NCI-H1092 treated with DMSO at 0.1 percent for 48 hours (cell line): Measurements from ENCODE around the gene KRT74.
"Not testable (repeated sequence)": the region's sequence is repeated elsewhere in the genome, so short reads cannot be mapped to it uniquely, and the experiment has no call there.

Experiments used
- DNase-seq: peaks from one replicate; lab custom pipeline; 2025; lab: John Stamatoyannopoulos, UW

KRT74 gene

DNA sequence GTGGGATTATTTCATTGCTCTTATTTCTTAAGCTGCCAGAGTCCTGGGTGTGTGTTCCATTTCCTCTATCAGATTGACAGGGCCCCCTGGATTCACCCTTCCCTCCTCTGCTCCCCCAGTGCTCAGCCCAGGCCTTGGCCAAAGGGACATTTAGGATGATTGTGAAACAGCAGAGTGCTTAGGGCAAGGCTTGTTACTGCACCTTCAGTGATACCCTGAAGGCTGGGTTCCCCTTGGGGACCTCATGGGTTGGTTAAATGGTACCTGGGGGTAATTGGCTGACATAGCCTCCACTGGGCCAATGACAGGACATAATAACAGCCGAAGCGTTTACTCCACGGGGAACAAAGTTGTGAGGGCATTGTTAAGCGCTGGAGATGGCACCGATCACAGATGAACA lies 28.9 kb upstream of the KRT74 start:
- DNase-seq = no peak

DNA sequence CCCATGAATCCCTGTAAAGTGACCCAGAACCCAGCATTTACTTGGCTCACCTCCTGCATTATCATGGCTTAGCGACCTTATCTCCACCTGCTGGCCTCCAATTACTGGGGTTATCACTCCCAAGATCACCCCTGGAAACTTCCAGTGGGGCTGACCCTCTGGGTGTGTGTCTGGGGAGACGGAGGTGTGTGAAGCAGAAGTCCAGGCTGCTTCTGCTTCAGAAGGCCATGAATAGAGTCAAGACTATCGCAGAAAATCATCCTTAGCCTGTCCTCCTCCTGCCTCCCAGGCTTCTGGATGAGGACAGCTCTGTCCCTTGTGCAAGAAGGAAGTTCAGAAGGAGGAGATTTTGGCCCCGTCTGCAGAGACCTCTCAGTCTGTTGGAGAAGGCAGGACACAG lies 28.0 kb upstream of the KRT74 start:
- no peak for DNase-seq

- no peak for DNase-seq
Measured at GRCh38 chr12:52600941-52601481, 27.4 kb upstream of the KRT74 start, which contains the start of gene KRT72. Gene KRT72 (minus strand): TSS chr12:52601463. CDS start chr12:52601452, 11 bp downstream.

DNA sequence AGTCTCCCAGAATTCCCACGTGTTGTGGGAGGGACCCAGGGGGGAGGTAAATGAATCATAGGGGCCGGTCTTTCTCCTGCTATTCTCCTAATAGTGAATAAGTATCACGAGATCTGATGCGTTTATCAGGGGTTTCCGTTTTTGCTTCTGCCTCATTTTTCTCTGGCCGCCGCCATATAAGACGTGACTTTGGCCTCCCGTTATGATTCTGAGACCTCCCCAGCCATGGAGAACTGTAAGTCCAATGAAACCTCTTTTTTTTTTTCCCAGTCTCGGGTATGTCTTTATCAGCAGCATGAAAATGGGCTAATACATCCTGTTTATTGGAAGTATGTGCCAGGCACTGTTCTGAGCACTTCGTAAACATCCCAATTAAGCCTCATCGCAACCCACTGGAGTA lies 26.8 kb upstream of the KRT74 start:
- DNase-seq = no peak

DNA sequence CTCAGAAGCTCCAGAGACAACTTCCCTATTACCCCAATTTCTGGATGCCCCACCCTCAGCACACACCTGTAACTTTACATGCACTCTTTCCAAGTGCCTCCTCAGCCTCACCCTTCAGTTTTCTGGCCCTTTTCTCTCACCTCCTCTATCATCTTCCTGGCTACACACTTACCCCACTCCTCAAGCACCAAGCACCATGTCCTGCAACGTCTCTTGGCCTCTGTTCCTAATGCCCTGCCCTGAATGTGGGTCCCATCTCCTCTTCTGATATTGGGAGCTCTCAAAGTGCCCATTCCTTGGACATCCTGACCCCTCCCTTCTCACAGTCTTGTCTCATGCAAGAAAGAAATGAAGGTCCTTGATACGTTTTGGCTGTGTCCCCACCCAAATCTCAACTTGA lies 26.4 kb upstream of the KRT74 start:
- no peak for DNase-seq

- DNase-seq = no peak
Measured at GRCh38 chr12:52598966-52599365, 25.3 kb upstream of the KRT74 start.

- DNase-seq = not testable (repeated sequence)
Measured at GRCh38 chr12:52594237-52594636, 20.6 kb upstream of the KRT74 start.

- no peak for DNase-seq
Measured at GRCh38 chr12:52591521-52591920, 17.9 kb upstream of the KRT74 start.

- DNase-seq = no peak
Measured at GRCh38 chr12:52590021-52590420, 16.4 kb upstream of the KRT74 start.

DNA sequence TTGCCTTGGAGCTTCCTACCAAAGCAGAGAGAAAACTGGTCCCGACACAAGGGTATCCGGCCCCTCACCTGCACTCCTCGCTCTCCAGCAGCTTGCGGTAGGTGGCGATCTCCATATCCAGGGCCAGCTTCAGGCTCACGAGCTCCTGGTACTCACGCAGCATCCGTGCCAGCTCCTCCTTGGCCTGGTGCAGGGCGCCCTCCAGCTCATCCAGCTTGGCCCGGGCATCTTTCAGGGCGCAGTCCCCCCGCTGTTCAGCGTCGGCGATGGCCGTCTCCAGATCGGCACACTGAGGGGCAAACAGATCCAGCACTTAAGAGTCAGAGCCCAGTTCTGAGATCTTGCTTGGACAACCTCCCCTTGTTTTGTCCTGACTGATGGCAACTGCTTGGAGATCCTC lies 13.9 kb upstream of the KRT74 start:
- no peak for DNase-seq

GRCh38 chr12:52585946-52586345 lies 12.3 kb upstream of the KRT74 start:
- no peak for DNase-seq

DNA sequence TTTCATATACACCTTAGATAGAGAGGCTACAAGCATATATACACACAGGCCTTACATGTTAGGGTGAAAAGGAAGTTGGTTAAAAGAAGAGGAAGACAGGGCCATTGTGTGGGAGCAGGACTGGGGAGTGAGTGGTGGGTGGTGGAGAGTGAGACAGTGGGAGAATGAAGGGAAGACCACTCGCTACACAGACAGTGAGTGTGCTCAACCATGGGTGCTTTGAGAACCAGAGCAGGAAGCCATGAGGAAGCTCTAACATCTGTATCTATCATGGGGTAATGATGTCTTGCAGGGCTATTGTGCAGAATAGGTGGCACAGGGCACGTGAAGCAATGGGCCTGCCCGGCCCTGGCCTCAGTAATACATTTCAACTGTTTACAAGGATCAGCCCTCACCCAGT lies 11.4 kb upstream of the KRT74 start:
- DNase-seq = no peak

GRCh38 chr12:52584156-52584682 lies 10.6 kb upstream of the KRT74 start:
- no peak for DNase-seq

DNA sequence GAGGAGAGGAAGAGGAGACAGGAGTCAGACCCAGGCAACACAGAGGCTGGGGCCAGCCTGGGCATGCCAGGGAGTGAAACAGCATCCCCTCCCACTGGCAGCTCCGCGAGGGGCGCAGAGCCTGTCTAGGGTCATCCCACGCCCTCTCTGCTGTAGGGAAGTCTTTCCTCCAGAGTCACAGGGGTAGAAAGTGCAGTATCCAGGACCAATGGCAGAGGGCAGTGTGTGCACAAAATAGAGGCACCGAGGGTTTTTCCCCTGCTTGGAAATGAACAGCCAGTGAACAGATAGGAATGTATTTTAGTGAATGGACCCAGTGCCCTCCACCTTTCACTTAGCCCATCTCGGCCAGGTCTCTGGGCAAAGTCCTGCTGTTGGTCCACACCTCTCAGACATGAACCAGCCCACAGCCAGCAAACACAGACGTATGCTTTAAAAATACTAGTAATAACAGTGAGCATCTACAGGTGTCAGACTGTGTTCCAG lies 9.4 kb upstream of the KRT74 start:
- DNase-seq = peak; percentile 51

DNA sequence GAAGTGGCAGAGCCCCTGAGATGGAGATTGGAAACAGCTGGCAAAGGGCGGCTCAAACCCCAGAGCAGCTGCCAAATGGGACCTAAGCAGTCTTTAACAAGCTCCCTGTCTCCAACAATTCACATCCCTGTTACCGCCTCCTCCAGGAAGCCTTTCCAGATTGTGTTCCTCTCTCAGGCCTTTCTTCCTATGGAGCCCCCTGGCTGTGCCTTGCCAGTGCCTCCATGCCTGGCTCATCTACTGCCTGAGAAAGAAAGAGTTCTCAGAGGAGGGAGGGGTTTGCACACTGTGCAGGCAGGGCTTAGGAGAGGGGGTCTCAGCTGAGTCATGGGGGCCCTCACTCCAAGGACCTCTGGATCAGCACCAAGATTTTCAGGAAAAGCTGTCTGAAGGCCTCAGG lies 8.8 kb upstream of the KRT74 start:
- DNase-seq = no peak

GRCh38 chr12:52581481-52581880 lies 7.8 kb upstream of the KRT74 start:
- peak; percentile 11 for DNase-seq

GRCh38 chr12:52581066-52581465 lies 7.4 kb upstream of the KRT74 start:
- no peak for DNase-seq

GRCh38 chr12:52580496-52580895 lies 6.9 kb upstream of the KRT74 start:
- no peak for DNase-seq

GRCh38 chr12:52579468-52580465 lies 6.1 kb upstream of the KRT74 start:
- no peak for DNase-seq

GRCh38 chr12:52578469-52578868 lies 4.8 kb upstream of the KRT74 start:
- DNase-seq = no peak

DNA sequence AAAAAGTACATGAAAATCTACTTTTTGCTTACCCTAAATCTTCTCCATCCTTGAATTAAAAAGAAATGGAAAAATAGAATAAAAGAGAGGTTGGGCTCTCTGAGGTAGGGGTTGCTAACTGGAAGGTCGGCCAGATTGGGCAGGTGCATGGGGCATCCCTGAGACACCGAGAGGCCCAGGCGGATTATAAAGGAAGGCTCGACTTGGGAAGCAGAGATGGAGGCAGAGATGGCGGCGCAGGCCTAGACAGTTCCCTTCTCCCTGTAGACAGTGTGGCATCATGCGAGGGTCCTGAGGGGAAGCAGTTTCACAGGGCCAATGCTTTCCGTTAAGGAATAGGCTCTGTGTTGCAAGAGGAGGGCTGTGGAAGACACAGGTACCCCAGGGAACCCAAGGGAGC lies 3.7 kb upstream of the KRT74 start:
- DNase-seq = no peak

DNA sequence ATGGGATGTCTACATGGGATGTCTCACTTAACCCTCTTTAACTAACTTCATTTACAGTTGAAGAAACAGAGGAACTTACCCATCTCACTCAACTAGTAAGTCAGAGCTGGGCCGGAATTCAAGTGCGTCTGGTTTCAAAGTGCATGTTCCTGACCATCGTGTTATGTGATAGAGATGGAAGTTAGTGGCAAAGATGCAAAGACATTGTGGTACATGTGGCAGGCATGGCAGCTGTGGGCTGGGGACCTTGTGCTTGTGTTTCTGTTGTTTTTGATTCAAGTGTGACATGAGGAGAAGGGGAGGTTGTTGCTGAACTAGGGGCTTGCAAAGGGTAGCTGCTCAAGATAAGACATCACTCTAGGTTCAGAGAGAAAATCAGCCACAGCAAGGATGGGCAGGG lies 2.3 kb upstream of the KRT74 start:
- DNase-seq = no peak

GRCh38 chr12:52575256-52575655 lies 1.6 kb upstream of the KRT74 start:
- no peak for DNase-seq
